ENCODE measurements around the gene PLCG2.
"Not testable (repeated sequence)": the region's sequence is repeated elsewhere in the genome, so short reads cannot be mapped to it uniquely, and the experiment has no call there.

PLCG2 gene

GRCh38 chr16:81920498-81920897 lies 141.4 kb downstream of the PLCG2 start:
- Mint-ChIP-seq H3K36me3 (ENCODE audit: low read depth) (peaks cover 2% of the 10 kb centered on the region), H3K27ac (no peak overlapping the region), H3K4me1 (ENCODE audit: low read depth) (no peaks in the 10 kb centered on the region), H3K9me3 (no peaks in the 10 kb centered on the region), H3K27me3 (ENCODE audit: low read depth) (no peaks in the 10 kb centered on the region), H3K4me3 (no peak overlapping the region)

- H3K27me3 Mint-ChIP-seq (ENCODE audit: low read depth), result no peaks in the 10 kb centered on the region
- H3K4me3 Mint-ChIP-seq, result no peak overlapping the region
- H3K9me3 Mint-ChIP-seq, result no peaks in the 10 kb centered on the region
- no peaks in the 10 kb centered on the region for H3K4me1 Mint-ChIP-seq (ENCODE audit: low read depth)
- H3K36me3 Mint-ChIP-seq (ENCODE audit: low read depth), result peaks cover 2% of the 10 kb centered on the region
- H3K27ac Mint-ChIP-seq, result no peak overlapping the region
These were observed 142.2 kb downstream of the PLCG2 start for GRCh38 chr16:81921085-81921814.

GRCh38 chr16:81921843-81922584 lies 142.9 kb downstream of the PLCG2 start:
- peaks cover 2% of the 10 kb centered on the region for H3K36me3 Mint-ChIP-seq (ENCODE audit: low read depth)
- no peaks in the 10 kb centered on the region for H3K27me3 Mint-ChIP-seq (ENCODE audit: low read depth)
- no peak overlapping the region for H3K4me3 Mint-ChIP-seq
- H3K9me3 Mint-ChIP-seq, result no peaks in the 10 kb centered on the region
- H3K27ac Mint-ChIP-seq, result no peak overlapping the region
- H3K4me1 Mint-ChIP-seq (ENCODE audit: low read depth), result no peaks in the 10 kb centered on the region

- no peak overlapping the region for H3K27ac Mint-ChIP-seq
- H3K9me3 Mint-ChIP-seq, result no peaks in the 10 kb centered on the region
- H3K36me3 Mint-ChIP-seq (ENCODE audit: low read depth), result peaks cover 2% of the 10 kb centered on the region
- no peaks in the 10 kb centered on the region for H3K4me1 Mint-ChIP-seq (ENCODE audit: low read depth)
- no peak overlapping the region for H3K4me3 Mint-ChIP-seq
- no peaks in the 10 kb centered on the region for H3K27me3 Mint-ChIP-seq (ENCODE audit: low read depth)
These were observed 144.2 kb downstream of the PLCG2 start for GRCh38 chr16:81923296-81923695.

DNA sequence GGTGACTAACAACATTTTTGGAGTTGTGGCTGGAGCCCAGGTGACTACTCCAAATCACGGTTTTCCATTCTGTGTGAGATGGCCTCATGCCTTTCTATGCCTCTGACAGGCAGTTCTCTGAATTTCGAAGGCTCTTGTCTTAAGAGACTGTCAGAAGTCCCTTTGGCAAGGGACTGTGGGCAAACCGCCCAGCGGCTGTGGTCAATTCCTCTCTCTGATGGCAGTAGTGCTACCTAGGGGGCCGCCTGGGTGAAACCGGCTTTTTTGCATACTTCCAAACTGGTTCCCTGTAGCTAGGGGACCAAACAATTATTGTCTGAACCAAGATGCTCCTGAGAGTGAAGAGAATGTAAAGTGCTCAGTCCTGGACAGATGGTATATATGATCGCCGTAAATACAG lies 145.9 kb downstream of the PLCG2 start:
- Mint-ChIP-seq H3K4me1 (ENCODE audit: low read depth) (peaks cover 2% of the 10 kb centered on the region), H3K36me3 (ENCODE audit: low read depth) (no peaks in the 10 kb centered on the region), H3K27me3 (ENCODE audit: low read depth) (no peaks in the 10 kb centered on the region), H3K4me3 (no peak overlapping the region), H3K27ac (no peak overlapping the region), H3K9me3 (no peaks in the 10 kb centered on the region)

GRCh38 chr16:81926036-81926435 lies 146.9 kb downstream of the PLCG2 start:
- no peaks in the 10 kb centered on the region for H3K9me3 Mint-ChIP-seq

DNA sequence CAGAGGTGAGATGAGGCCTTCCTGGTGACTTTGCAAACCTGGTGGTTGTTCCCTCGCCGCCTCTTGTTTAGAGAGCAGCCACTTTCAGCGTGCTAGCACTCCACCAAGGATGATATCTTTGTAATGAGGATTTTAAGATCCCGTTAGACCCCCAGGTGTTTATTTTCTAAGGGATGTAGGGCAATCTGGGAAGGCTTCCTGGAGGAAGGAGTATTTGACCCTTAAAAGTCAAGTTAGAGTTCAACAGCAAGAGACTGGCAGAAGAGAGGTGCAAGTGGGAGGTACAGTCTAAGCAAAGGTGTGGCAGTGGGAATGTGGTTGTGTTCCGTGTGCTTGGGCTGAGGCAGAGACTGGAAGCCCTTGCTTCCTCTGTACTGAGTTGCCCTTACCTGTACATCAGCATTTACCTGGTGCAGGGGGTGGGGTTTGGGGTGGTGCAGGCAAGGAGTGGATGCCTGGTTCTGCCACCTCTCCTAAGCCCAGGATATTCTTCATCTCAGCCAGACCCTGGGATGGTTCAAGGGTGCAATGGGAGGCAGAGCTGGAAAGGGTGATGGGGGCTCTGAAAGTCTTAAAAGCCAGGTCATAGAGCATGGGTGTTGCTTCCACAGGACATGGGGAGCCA lies 148.6 kb downstream of the PLCG2 start:
- Mint-ChIP-seq H3K36me3 (ENCODE audit: low read depth) (no peaks in the 10 kb centered on the region), H3K4me1 (ENCODE audit: low read depth) (peaks cover 2% of the 10 kb centered on the region), H3K27ac (no peak overlapping the region), H3K9me3 (no peaks in the 10 kb centered on the region), H3K27me3 (ENCODE audit: low read depth) (no peaks in the 10 kb centered on the region), H3K4me3 (no peak overlapping the region)

More at GRCh38 chr16:81926036-81926435, 146.9 kb downstream of the PLCG2 start:
- Mint-ChIP-seq H3K36me3 (ENCODE audit: low read depth) (no peaks in the 10 kb centered on the region), H3K27ac (no peak overlapping the region), H3K4me1 (ENCODE audit: low read depth) (peaks cover 2% of the 10 kb centered on the region), H3K4me3 (no peak overlapping the region), H3K27me3 (ENCODE audit: low read depth) (no peaks in the 10 kb centered on the region)

DNA sequence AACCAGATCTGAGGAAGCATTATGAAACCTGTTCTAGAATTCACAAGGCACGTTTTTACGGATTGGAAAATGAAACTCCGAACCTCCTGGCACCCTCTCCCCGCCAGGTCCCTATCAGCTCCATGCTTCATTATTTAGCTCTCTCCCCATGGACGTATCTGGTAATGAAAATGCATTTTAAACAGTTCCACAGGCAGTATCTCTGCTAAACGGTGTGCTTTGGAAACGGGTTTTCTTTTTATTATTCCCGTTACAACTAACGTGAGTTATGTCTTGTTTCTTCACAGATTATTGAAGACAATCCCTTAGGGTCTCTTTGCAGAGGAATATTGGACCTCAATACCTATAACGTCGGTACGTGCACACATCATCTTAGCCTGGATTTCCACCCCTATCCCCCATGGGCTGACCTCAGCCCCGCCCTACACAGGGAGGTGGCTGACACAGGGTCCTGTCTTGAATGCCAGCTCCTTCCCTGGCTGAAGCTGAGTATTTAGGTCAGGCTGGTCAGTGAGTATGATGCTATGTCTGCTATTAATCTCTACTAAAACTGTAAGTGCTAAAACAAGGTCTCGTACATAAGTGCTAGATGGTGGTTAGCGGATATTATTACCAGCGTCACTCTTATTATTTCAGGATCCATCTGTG lies 149.3 kb downstream of the PLCG2 start:
- no peak overlapping the region for H3K27ac Mint-ChIP-seq
- no peaks in the 10 kb centered on the region for H3K9me3 Mint-ChIP-seq
- H3K27me3 Mint-ChIP-seq (ENCODE audit: low read depth), result no peaks in the 10 kb centered on the region
- no peaks in the 10 kb centered on the region for H3K36me3 Mint-ChIP-seq (ENCODE audit: low read depth)
- H3K4me1 Mint-ChIP-seq (ENCODE audit: low read depth), result peaks cover 2% of the 10 kb centered on the region
- no peak overlapping the region for H3K4me3 Mint-ChIP-seq

GRCh38 chr16:81928975-81929374 lies 149.9 kb downstream of the PLCG2 start:
- Mint-ChIP-seq H3K9me3 (no peaks in the 10 kb centered on the region), H3K4me1 (ENCODE audit: low read depth) (peaks cover 2% of the 10 kb centered on the region), H3K27me3 (ENCODE audit: low read depth) (no peaks in the 10 kb centered on the region), H3K36me3 (ENCODE audit: low read depth) (no peaks in the 10 kb centered on the region), H3K4me3 (no peak overlapping the region), H3K27ac (no peak overlapping the region)

- Mint-ChIP-seq H3K4me3 (no peak overlapping the region), H3K36me3 (ENCODE audit: low read depth) (no peaks in the 10 kb centered on the region), H3K4me1 (ENCODE audit: low read depth) (peaks cover 2% of the 10 kb centered on the region), H3K27me3 (ENCODE audit: low read depth) (no peaks in the 10 kb centered on the region), H3K27ac (no peak overlapping the region), H3K9me3 (no peaks in the 10 kb centered on the region)
These were observed 150.8 kb downstream of the PLCG2 start for GRCh38 chr16:81929841-81930240.

DNA sequence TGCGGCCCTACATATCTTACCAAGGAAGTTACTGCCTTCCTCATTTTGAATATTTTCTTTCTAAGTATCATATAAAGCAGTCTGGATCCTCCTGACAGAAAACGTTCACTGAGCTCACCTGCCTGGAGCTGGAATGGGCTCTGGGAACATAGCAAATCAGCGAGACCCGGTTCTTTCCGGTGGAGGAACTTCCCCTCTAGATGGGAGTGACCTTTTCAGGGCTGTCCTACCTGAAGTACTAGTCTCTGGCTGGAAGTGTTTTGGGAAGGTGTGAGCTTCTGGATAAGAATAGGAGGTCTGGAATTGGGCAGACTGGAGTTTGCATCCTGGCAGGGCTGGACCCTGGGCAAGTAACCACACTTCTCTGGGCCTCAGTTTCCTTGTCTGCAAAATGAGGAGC lies 152.8 kb downstream of the PLCG2 start:
- no peaks in the 10 kb centered on the region for H3K9me3 Mint-ChIP-seq
- H3K4me1 Mint-ChIP-seq (ENCODE audit: low read depth), result peaks cover 2% of the 10 kb centered on the region
- no peak overlapping the region for H3K4me3 Mint-ChIP-seq
- H3K36me3 Mint-ChIP-seq (ENCODE audit: low read depth), result no peaks in the 10 kb centered on the region
- no peaks in the 10 kb centered on the region for H3K27me3 Mint-ChIP-seq (ENCODE audit: low read depth)
- H3K27ac Mint-ChIP-seq, result no peak overlapping the region

DNA sequence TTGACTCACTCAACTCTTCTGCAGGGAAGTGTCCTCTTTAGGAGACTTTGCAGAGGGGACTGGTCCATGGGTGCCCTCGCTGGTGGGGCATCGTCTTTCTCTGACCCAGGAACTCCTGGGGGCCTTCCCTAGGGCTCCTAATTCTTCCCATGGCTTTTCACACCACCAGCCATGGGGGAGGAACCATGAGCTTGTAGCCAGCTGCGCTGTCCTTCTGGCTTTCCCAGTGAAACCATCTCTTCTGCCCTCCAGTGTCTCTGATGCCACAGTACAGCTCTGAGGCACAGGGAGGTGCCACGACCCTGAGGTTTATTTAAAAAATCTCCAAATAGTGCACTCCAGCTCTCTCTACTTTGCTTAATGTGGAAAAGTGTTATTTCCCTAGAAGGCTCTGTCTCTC lies 153.6 kb downstream of the PLCG2 start:
- Mint-ChIP-seq H3K27me3 (ENCODE audit: low read depth) (no peaks in the 10 kb centered on the region), H3K9me3 (no peaks in the 10 kb centered on the region), H3K4me3 (no peak overlapping the region), H3K4me1 (ENCODE audit: low read depth) (peaks cover 2% of the 10 kb centered on the region), H3K27ac (no peak overlapping the region), H3K36me3 (ENCODE audit: low read depth) (no peaks in the 10 kb centered on the region)

- Mint-ChIP-seq H3K4me3 (no peak overlapping the region), H3K27me3 (ENCODE audit: low read depth) (no peaks in the 10 kb centered on the region), H3K9me3 (no peaks in the 10 kb centered on the region), H3K4me1 (ENCODE audit: low read depth) (peaks cover 2% of the 10 kb centered on the region), H3K27ac (no peak overlapping the region), H3K36me3 (ENCODE audit: low read depth) (no peaks in the 10 kb centered on the region)
These were observed 154.3 kb downstream of the PLCG2 start for GRCh38 chr16:81933361-81933760.

GRCh38 chr16:81934711-81935110 lies 155.6 kb downstream of the PLCG2 start:
- not testable (repeated sequence) for H3K36me3 Mint-ChIP-seq (ENCODE audit: low read depth); H3K4me1 Mint-ChIP-seq (ENCODE audit: low read depth); H3K27me3 Mint-ChIP-seq (ENCODE audit: low read depth); H3K27ac Mint-ChIP-seq; H3K4me3 Mint-ChIP-seq; H3K9me3 Mint-ChIP-seq
